HG03558 (cell line): ENCODE results near the gene RAB11FIP3.

Experiments
- ATAC-seq: cut with Tn5 transposase; IDR thresholded peaks from one replicate; pipeline ENCODE4 v1.9.1; 2021; ENCODE audit warnings: moderate number of reproducible peaks; ENCODE audit not compliant: unreplicated experiment; ENCODE audit errors: extremely low read depth

The RAB11FIP3 gene

GRCh38 chr16:512802-513201 is 87.4 kb downstream of the RAB11FIP3 start:
- no peak for ATAC-seq

GRCh38 chr16:513950-514349 is 88.5 kb downstream of the RAB11FIP3 start:
- ATAC-seq = no peak

GRCh38 chr16:515175-515938 is 89.9 kb downstream of the RAB11FIP3 start:
- no peak for ATAC-seq

- no peak for ATAC-seq
Measured at GRCh38 chr16:515939-516226, 90.4 kb downstream of the RAB11FIP3 start.

- ATAC-seq = no peak
Measured at GRCh38 chr16:516301-516700, 90.9 kb downstream of the RAB11FIP3 start.

GRCh38 chr16:518858-519257 is 93.4 kb downstream of the RAB11FIP3 start:
- ATAC-seq = no peak

GRCh38 chr16:519425-519824 is 94.0 kb downstream of the RAB11FIP3 start:
- no peak for ATAC-seq

GRCh38 chr16:519841-520687 is 94.6 kb downstream of the RAB11FIP3 start:
- no peak for ATAC-seq

GRCh38 chr16:520847-521246 is 95.4 kb downstream of the RAB11FIP3 start:
- no peak for ATAC-seq

GRCh38 chr16:521381-522210 is 96.1 kb downstream of the RAB11FIP3 start:
- no peak for ATAC-seq

- no peak for ATAC-seq
Measured at GRCh38 chr16:522320-523096, 97.1 kb downstream of the RAB11FIP3 start.

GRCh38 chr16:523097-523741 is 97.8 kb downstream of the RAB11FIP3 start:
- no peak for ATAC-seq

- no peak for ATAC-seq
Measured at GRCh38 chr16:524274-525040, 99.0 kb downstream of the RAB11FIP3 start.

GRCh38 chr16:525123-525519 is 99.7 kb downstream of the RAB11FIP3 start:
- ATAC-seq = no peak

- no peak for ATAC-seq
Measured at GRCh38 chr16:525520-526180, 100.2 kb downstream of the RAB11FIP3 start.

GRCh38 chr16:526181-527014 is 100.9 kb downstream of the RAB11FIP3 start:
- no peak for ATAC-seq
